H1 (cell line): Measurements from ENCODE around the gene SERTAD2. TPM values are rescaled to one million over a fixed set of nuclear protein-coding genes. Genes with fewer than 3 reads are reported as not detected.

ENCODE experiments used
- HDAC2 ChIP-seq, 2 experiments: fragments of 300-600 bp in 1 of 2; sonication (generic) in 1 of 2; IDR thresholded peaks; 2 replicates each; pipeline ENCODE4 v1.6.1; 2011 to 2012; ENCODE audit warnings: low read depth in 2 of 2, low read length in 2 of 2, mild to moderate bottlenecking in 2 of 2, moderate library complexity in 2 of 2, borderline replicate concordance in 1 of 2, inconsistent platforms in 1 of 2
- RBBP5 ChIP-seq: IDR thresholded peaks from 2 replicates; pipeline ENCODE4 v1.7.1; 2012; ENCODE audit warnings: low read depth, mild to moderate bottlenecking, inconsistent platforms, low read length, moderate library complexity, borderline replicate concordance
- polyA plus RNA-seq, 7 experiments: library from polyadenylated mRNA; depleted of rRNA in 3 of 7; stranded (reverse) in 5 of 7; unstranded in 2 of 7; fragments of >200 nt in 5 of 7; fragments of 200-250 nt in 2 of 7; gene quantifications; 1 replicate in 5 of 7; 2 replicates in 1 of 7; 4 replicates in 1 of 7; pipeline versions ENCODE4 v1.2.1 to v1.2.3, GENCODE V29; 2011 to 2013; ENCODE audit warnings: missing spikeins in 2 of 7, mixed read lengths in 2 of 7
- total RNA-seq: library from RNA; stranded (reverse); fragmentation: NEBNext Ultra II Directional; extraction: Animal tissue kit (Norgen Biotek cat#: 25700); gene quantifications from 2 replicates; pipeline ENCODE4 v1.2.1, GENCODE V29; 2021
- TF ChIP-seq, protein P1 (sequence below): fragments of 300-600 bp; sonication (generic); IDR thresholded peaks from 2 replicates; pipeline ENCODE4 v1.7.1; 2012; ENCODE audit warnings: low read length, moderate library complexity, mild to moderate bottlenecking, inconsistent platforms; ENCODE audit not compliant: insufficient replicate concordance

SERTAD2 gene
- total and polyA plus RNA-seq, 2 of the 8 experiments (the other 6 are each of a cell fraction or from before 2014, with no cell fraction given), result 2.9 to 4.5 TPM

DNA sequence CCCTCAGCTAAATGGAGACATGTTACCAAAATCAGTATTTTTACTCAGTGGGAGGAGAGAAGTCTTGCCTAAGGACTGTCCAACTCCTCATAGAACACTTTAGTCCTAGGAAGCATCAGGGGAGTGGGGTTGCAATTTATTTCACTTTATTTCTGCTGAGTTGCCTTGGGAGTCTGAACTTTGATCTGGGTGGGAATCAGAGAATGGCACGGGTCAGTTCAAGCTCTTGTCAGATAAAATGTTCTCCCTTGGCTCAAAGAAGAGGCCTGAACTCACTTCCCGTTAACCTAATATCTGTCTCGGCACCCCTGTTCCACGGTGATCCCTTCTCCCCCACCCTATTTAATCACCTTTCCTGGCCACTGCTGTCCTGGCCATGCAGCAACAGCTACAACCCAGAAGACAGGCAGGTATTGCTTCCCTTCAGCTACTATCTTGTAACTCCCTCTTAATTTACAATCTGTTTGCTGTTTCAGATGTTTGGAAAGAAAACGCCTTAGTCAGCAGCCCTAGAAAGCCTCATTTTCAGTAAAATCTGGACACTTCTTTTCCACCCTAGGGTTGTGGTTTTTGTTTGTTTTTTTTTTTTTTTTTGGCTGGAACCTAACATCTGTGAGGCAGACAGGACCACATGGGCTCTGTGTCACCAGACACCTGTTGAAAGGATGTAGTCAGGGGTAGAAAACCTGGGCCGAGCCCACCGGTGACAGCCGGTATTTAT is 52.5 kb downstream of the SERTAD2 start (continued):
- TF ChIP-seq, protein P1, sequence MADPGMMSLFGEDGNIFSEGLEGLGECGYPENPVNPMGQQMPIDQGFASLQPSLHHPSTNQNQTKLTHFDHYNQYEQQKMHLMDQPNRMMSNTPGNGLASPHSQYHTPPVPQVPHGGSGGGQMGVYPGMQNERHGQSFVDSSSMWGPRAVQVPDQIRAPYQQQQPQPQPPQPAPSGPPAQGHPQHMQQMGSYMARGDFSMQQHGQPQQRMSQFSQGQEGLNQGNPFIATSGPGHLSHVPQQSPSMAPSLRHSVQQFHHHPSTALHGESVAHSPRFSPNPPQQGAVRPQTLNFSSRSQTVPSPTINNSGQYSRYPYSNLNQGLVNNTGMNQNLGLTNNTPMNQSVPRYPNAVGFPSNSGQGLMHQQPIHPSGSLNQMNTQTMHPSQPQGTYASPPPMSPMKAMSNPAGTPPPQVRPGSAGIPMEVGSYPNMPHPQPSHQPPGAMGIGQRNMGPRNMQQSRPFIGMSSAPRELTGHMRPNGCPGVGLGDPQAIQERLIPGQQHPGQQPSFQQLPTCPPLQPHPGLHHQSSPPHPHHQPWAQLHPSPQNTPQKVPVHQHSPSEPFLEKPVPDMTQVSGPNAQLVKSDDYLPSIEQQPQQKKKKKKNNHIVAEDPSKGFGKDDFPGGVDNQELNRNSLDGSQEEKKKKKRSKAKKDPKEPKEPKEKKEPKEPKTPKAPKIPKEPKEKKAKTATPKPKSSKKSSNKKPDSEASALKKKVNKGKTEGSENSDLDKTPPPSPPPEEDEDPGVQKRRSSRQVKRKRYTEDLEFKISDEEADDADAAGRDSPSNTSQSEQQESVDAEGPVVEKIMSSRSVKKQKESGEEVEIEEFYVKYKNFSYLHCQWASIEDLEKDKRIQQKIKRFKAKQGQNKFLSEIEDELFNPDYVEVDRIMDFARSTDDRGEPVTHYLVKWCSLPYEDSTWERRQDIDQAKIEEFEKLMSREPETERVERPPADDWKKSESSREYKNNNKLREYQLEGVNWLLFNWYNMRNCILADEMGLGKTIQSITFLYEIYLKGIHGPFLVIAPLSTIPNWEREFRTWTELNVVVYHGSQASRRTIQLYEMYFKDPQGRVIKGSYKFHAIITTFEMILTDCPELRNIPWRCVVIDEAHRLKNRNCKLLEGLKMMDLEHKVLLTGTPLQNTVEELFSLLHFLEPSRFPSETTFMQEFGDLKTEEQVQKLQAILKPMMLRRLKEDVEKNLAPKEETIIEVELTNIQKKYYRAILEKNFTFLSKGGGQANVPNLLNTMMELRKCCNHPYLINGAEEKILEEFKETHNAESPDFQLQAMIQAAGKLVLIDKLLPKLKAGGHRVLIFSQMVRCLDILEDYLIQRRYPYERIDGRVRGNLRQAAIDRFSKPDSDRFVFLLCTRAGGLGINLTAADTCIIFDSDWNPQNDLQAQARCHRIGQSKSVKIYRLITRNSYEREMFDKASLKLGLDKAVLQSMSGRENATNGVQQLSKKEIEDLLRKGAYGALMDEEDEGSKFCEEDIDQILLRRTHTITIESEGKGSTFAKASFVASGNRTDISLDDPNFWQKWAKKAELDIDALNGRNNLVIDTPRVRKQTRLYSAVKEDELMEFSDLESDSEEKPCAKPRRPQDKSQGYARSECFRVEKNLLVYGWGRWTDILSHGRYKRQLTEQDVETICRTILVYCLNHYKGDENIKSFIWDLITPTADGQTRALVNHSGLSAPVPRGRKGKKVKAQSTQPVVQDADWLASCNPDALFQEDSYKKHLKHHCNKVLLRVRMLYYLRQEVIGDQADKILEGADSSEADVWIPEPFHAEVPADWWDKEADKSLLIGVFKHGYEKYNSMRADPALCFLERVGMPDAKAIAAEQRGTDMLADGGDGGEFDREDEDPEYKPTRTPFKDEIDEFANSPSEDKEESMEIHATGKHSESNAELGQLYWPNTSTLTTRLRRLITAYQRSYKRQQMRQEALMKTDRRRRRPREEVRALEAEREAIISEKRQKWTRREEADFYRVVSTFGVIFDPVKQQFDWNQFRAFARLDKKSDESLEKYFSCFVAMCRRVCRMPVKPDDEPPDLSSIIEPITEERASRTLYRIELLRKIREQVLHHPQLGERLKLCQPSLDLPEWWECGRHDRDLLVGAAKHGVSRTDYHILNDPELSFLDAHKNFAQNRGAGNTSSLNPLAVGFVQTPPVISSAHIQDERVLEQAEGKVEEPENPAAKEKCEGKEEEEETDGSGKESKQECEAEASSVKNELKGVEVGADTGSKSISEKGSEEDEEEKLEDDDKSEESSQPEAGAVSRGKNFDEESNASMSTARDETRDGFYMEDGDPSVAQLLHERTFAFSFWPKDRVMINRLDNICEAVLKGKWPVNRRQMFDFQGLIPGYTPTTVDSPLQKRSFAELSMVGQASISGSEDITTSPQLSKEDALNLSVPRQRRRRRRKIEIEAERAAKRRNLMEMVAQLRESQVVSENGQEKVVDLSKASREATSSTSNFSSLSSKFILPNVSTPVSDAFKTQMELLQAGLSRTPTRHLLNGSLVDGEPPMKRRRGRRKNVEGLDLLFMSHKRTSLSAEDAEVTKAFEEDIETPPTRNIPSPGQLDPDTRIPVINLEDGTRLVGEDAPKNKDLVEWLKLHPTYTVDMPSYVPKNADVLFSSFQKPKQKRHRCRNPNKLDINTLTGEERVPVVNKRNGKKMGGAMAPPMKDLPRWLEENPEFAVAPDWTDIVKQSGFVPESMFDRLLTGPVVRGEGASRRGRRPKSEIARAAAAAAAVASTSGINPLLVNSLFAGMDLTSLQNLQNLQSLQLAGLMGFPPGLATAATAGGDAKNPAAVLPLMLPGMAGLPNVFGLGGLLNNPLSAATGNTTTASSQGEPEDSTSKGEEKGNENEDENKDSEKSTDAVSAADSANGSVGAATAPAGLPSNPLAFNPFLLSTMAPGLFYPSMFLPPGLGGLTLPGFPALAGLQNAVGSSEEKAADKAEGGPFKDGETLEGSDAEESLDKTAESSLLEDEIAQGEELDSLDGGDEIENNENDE, result no peak
- TF ChIP-seq RBBP5 (no peak), HDAC2 (IDR thresholded peaks at IDR 0.05; ENCODE audit: borderline replicate concordance in 1 of 2, low read depth in 2 of 2, low read length in 2 of 2) (no peak)
